GM18499 (cell line): ENCODE results near the gene CENPP.
"Not testable (repeated sequence)": the region's sequence is repeated elsewhere in the genome, so short reads cannot be mapped to it uniquely, and the experiment has no call there.

Experiments used
- ATAC-seq: cut with Tn5 transposase; IDR thresholded peaks from one replicate; pipeline ENCODE4 v1.9.1; 2021; ENCODE audit warnings: moderate number of reproducible peaks; ENCODE audit not compliant: insufficient read depth, unreplicated experiment

CENPP gene

GRCh38 chr9:92411157-92411556 is 85.4 kb downstream of the CENPP start:
- ATAC-seq = not testable (repeated sequence)

GRCh38 chr9:92414566-92414965 is 88.8 kb downstream of the CENPP start:
- ATAC-seq = no peak

GRCh38 chr9:92422611-92423338 is 97.0 kb downstream of the CENPP start:
- no peak for ATAC-seq

- no peak for ATAC-seq
Measured at GRCh38 chr9:92423612-92424011, 97.9 kb downstream of the CENPP start.

- no peak for ATAC-seq
Measured at GRCh38 chr9:92424340-92424739, 98.6 kb downstream of the CENPP start, which contains the start of gene OMD. Gene OMD (minus strand): TSS chr9:92424471. CDS start chr9:92417558, 6,913 bp downstream.

- no peak for ATAC-seq
Measured at GRCh38 chr9:92425474-92425873, 99.7 kb downstream of the CENPP start.

- no peak for ATAC-seq
Measured at GRCh38 chr9:92426501-92427145, 100.9 kb downstream of the CENPP start.

GRCh38 chr9:92429836-92430235 is 104.1 kb downstream of the CENPP start:
- ATAC-seq = no peak

- no peak for ATAC-seq
Measured at GRCh38 chr9:92432350-92432749, 106.6 kb downstream of the CENPP start.

GRCh38 chr9:92432972-92433548 is 107.3 kb downstream of the CENPP start:
- ATAC-seq = no peak

- no peak for ATAC-seq
Measured at GRCh38 chr9:92435263-92435662, 109.5 kb downstream of the CENPP start.

- no peak for ATAC-seq
Measured at GRCh38 chr9:92438900-92439526, 113.3 kb downstream of the CENPP start.

GRCh38 chr9:92439921-92440750 is 114.4 kb downstream of the CENPP start:
- no peak for ATAC-seq

GRCh38 chr9:92440751-92441046 is 114.9 kb downstream of the CENPP start:
- no peak for ATAC-seq

GRCh38 chr9:92444841-92445240 is 119.1 kb downstream of the CENPP start:
- ATAC-seq = no peak

GRCh38 chr9:92446536-92446935 is 120.8 kb downstream of the CENPP start:
- no peak for ATAC-seq

GRCh38 chr9:92455217-92455616 is 129.5 kb downstream of the CENPP start:
- ATAC-seq = no peak

- no peak for ATAC-seq
Measured at GRCh38 chr9:92457576-92457975, 131.8 kb downstream of the CENPP start.

GRCh38 chr9:92463387-92463786 is 137.6 kb downstream of the CENPP start:
- no peak for ATAC-seq

GRCh38 chr9:92463984-92464383 is 138.2 kb downstream of the CENPP start:
- no peak for ATAC-seq
